Panc1 (cell line): ENCODE data around the gene MYO5B. TPM values are rescaled to one million over a fixed set of nuclear protein-coding genes. Genes with fewer than 3 reads are reported as not detected.

Experiments used
- ATAC-seq: fragments of 200-7000 bp; cut with Tn5 transposase; 2 replicates; pipeline ENCODE4 v1.9.1; 2020; ENCODE audit warnings: mild to moderate bottlenecking, moderate library complexity
- BruUV-seq: library from RNA; stranded (reverse); fragments of 400-500 nt; replicated peaks from 2 replicates; lab custom pipeline; 2021; lab: Mats Ljungman, UMichigan
- CTCF ChIA-PET: fragments of 300-600 bp; sonication (Branson Sonifier 250); formaldehyde crosslinking; loops from one replicate; lab custom pipeline; 2022; ENCODE audit warnings: antibody characterized with exemption; lab: Charles Lee
- POLR2A ChIA-PET: fragments of 300-600 bp; sonication (Branson Sonifier 250); formaldehyde crosslinking; loops from one replicate; lab custom pipeline; 2022; ENCODE audit warnings: antibody characterized with exemption; lab: Charles Lee
- DNase-seq: peaks from one replicate; pipeline ENCODE4 v3.0.0-alpha.2; 2010; ENCODE audit warnings: low read depth, low spot score
- H3K27ac ChIP-seq: 2 replicates; pipeline ENCODE4 v1.5.1; 2011; ENCODE audit warnings: mild to moderate bottlenecking, low read length, inconsistent platforms
- H3K27me3 ChIP-seq: fragments of 200-500 bp; sonication (Bioruptor generic); 2 replicates; pipeline ENCODE4 v1.6.0; 2014; ENCODE audit warnings: low read length, inconsistent platforms; ENCODE audit not compliant: control insufficient read depth, insufficient read depth
- H3K36me3 ChIP-seq: fragments of 200-500 bp; sonication (Bioruptor generic); 2 replicates; pipeline ENCODE4 v1.5.1; 2014; ENCODE audit warnings: inconsistent platforms, mild to moderate bottlenecking, low read length, moderate library complexity; ENCODE audit not compliant: control insufficient read depth, insufficient read depth
- H3K4me1 ChIP-seq: 2 replicates; pipeline ENCODE4 v1.5.1; 2011; ENCODE audit warnings: inconsistent platforms, mild to moderate bottlenecking, low read length, moderate library complexity; ENCODE audit not compliant: control insufficient read depth, insufficient read depth
- H3K4me3 ChIP-seq, 2 experiments: 2 replicates each; pipeline ENCODE4 v1.5.1; 2011 to 2012; ENCODE audit warnings: low read depth in 2 of 2, low read length in 2 of 2, mild to moderate bottlenecking in 2 of 2, inconsistent platforms in 1 of 2, moderate library complexity in 1 of 2
- H3K9me3 ChIP-seq: fragments of 200-500 bp; sonication (Bioruptor generic); 2 replicates; pipeline ENCODE4 v1.5.1; 2014; ENCODE audit warnings: low read depth, mild to moderate bottlenecking, inconsistent platforms, low read length, moderate library complexity; ENCODE audit not compliant: control insufficient read depth, insufficient read depth
- POLR2AphosphoS5 ChIP-seq: IDR thresholded peaks from 2 replicates; pipeline ENCODE4 v1.6.1; 2012; ENCODE audit warnings: mild to moderate bottlenecking, low read depth, low read length, moderate library complexity
- REST ChIP-seq, 2 experiments: IDR thresholded peaks; 2 replicates each; pipeline ENCODE4 v1.6.1; 2011 to 2012; ENCODE audit warnings: low read depth in 2 of 2, control low read depth in 1 of 2, low read length in 1 of 2, mild to moderate bottlenecking in 1 of 2, moderate library complexity in 1 of 2; ENCODE audit not compliant: insufficient read depth in 1 of 2
- SIN3A ChIP-seq: IDR thresholded peaks from 2 replicates; pipeline ENCODE4 v1.6.1; 2012; ENCODE audit warnings: low read depth, mild to moderate bottlenecking, low read length, moderate library complexity, borderline replicate concordance; ENCODE audit not compliant: insufficient read depth
- TCF7L2 ChIP-seq: IDR thresholded peaks from 2 replicates; pipeline ENCODE4 v1.6.1; 2011; ENCODE audit warnings: mild to moderate bottlenecking, low read depth, low read length, inconsistent platforms
- in situ Hi-C: cut with HindIII; loops from 2 replicates; pipeline ENCODE4 v1.10.0; 2016; ENCODE audit warnings: low sequenced_read_pairs, low pct_unique_long_range_greater_than_20kb
- intact Hi-C: fragments of 100-400 bp; cut with micrococcal nuclease; formaldehyde crosslinking; loops from one replicate; pipeline ENCODE4 v1.10.0; 2022; ENCODE audit not compliant: unreplicated experiment
- total RNA-seq: library from RNA; stranded (reverse); gene quantifications from one replicate; pipeline ENCODE4 v1.2.1, GENCODE V29; 2021; ENCODE audit not compliant: unreplicated experiment
- TF ChIP-seq, protein P1 (sequence below): fragments of 450-650 bp; IDR thresholded peaks from 2 replicates; pipeline ENCODE4 v1.5.1; 2017; ENCODE audit warnings: mild to moderate bottlenecking

The MYO5B gene
- total RNA-seq, 1 experiment from 2014 or later: 0.31 TPM

DNA sequence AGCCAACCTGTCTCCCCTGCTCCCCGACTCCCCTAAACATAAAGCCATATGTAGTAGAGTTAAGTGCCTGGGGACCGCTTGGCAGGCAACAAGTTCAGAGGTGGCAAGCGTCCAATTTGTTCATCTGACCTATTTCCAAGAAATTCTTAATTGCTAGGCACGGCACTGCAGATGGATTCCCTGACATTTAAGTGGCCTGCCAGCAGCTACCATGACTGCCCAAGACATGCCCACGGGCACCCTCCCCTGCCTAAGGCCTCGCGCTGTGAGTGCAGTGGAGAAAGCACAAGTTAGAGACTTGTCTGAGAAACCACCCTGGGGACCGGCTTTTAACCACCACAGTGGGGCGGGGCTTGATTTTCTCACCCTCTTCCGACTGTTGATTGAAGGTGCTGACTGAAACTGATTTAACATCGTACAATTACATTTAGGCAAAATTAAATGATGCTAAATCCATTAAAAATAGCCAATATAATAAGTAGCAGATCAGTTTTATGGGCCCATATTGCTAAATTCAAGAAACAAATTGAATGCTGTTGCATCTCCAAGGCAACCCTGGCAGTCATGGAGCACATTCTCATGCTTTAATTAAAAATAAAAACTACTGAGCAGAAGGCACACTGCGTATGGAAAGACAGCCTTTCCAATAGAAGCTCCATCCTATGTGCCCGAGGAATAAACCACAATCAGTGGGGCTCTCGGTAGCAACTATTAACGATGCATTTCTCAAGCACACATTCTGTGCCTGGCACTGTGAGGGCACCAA lies 218.0 kb downstream of the MYO5B start:
- Histone ChIP-seq H3K36me3 (no peaks in the 10 kb centered on the region), H3K27me3 (no peaks in the 10 kb centered on the region), H3K4me1 (no peaks in the 10 kb centered on the region), H3K4me3 (no peak overlapping the region), H3K27ac (no peak overlapping the region), H3K9me3 (no peaks in the 10 kb centered on the region)
- intact Hi-C loops (no loop called here), in situ Hi-C loops (no loop called here)
- BruUV-seq: no TSS peak
- ATAC-seq (no peak), DNase-seq (no peak)
- TF ChIP-seq SIN3A (no peak), REST (IDR thresholded peaks at IDR 0.05; ENCODE audit: insufficient read depth in 1 of 2, low read depth in 2 of 2, low read length in 1 of 2) (no peak), POLR2AphosphoS5 (no peak), TCF7L2 (no peak)
- TF ChIP-seq, protein P1, sequence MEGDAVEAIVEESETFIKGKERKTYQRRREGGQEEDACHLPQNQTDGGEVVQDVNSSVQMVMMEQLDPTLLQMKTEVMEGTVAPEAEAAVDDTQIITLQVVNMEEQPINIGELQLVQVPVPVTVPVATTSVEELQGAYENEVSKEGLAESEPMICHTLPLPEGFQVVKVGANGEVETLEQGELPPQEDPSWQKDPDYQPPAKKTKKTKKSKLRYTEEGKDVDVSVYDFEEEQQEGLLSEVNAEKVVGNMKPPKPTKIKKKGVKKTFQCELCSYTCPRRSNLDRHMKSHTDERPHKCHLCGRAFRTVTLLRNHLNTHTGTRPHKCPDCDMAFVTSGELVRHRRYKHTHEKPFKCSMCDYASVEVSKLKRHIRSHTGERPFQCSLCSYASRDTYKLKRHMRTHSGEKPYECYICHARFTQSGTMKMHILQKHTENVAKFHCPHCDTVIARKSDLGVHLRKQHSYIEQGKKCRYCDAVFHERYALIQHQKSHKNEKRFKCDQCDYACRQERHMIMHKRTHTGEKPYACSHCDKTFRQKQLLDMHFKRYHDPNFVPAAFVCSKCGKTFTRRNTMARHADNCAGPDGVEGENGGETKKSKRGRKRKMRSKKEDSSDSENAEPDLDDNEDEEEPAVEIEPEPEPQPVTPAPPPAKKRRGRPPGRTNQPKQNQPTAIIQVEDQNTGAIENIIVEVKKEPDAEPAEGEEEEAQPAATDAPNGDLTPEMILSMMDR: no peak
- ChIA-PET POLR2A (no interaction called here), CTCF (no interaction called here)

GRCh38 chr18:49976001-49976400 lies 218.9 kb downstream of the MYO5B start:
- Histone ChIP-seq H3K27me3 (no peaks in the 10 kb centered on the region), H3K4me3 (no peak overlapping the region), H3K27ac (no peak overlapping the region), H3K9me3 (no peaks in the 10 kb centered on the region), H3K36me3 (no peaks in the 10 kb centered on the region), H3K4me1 (no peaks in the 10 kb centered on the region)
- ChIA-PET POLR2A (no interaction called here), CTCF (no interaction called here)
- in situ Hi-C loops (no loop called here), intact Hi-C loops (no loop called here)
- TF ChIP-seq, protein P1: no peak
- no peak for TF ChIP-seq TCF7L2
- TF ChIP-seq POLR2AphosphoS5: no peak
- TF ChIP-seq REST (IDR thresholded peaks at IDR 0.05; ENCODE audit: insufficient read depth in 1 of 2, low read depth in 2 of 2, low read length in 1 of 2): no peak
- no peak for TF ChIP-seq SIN3A
- ATAC-seq: no peak
- no TSS peak for BruUV-seq
- no peak for DNase-seq
